ENCODE data around the gene F10. TPM values are rescaled to one million over a fixed set of nuclear protein-coding genes. Genes with fewer than 3 reads are reported as not detected.

Gene F10
- total and polyA plus RNA-seq, 9 of the 15 experiments (the other 6 are each of a cell fraction or from before 2014, with no cell fraction given): 0.04 to 0.09 (median 0.07) TPM; not detected in 5

DNA sequence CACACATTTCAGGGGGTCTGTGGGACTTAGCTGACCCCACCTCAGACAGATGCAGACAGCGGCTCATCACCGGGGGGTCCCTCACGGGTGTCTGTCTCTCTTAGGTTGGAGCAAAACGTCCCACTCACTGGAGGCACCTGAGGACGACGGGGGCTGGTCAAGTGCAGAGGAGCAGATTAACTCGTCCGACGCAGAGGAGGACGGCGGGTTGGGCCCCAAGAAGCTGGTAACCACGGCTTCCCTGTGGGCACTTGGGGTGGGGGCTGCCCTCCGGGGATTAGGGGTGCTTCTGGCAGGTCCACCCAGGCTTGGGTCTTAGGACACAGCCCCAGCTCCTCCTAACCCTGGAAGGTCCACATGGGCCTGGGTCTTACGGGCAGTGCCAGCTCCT lies 28.2 kb upstream of the F10 start (continued):
- TF ChIP-seq, protein P1, sequence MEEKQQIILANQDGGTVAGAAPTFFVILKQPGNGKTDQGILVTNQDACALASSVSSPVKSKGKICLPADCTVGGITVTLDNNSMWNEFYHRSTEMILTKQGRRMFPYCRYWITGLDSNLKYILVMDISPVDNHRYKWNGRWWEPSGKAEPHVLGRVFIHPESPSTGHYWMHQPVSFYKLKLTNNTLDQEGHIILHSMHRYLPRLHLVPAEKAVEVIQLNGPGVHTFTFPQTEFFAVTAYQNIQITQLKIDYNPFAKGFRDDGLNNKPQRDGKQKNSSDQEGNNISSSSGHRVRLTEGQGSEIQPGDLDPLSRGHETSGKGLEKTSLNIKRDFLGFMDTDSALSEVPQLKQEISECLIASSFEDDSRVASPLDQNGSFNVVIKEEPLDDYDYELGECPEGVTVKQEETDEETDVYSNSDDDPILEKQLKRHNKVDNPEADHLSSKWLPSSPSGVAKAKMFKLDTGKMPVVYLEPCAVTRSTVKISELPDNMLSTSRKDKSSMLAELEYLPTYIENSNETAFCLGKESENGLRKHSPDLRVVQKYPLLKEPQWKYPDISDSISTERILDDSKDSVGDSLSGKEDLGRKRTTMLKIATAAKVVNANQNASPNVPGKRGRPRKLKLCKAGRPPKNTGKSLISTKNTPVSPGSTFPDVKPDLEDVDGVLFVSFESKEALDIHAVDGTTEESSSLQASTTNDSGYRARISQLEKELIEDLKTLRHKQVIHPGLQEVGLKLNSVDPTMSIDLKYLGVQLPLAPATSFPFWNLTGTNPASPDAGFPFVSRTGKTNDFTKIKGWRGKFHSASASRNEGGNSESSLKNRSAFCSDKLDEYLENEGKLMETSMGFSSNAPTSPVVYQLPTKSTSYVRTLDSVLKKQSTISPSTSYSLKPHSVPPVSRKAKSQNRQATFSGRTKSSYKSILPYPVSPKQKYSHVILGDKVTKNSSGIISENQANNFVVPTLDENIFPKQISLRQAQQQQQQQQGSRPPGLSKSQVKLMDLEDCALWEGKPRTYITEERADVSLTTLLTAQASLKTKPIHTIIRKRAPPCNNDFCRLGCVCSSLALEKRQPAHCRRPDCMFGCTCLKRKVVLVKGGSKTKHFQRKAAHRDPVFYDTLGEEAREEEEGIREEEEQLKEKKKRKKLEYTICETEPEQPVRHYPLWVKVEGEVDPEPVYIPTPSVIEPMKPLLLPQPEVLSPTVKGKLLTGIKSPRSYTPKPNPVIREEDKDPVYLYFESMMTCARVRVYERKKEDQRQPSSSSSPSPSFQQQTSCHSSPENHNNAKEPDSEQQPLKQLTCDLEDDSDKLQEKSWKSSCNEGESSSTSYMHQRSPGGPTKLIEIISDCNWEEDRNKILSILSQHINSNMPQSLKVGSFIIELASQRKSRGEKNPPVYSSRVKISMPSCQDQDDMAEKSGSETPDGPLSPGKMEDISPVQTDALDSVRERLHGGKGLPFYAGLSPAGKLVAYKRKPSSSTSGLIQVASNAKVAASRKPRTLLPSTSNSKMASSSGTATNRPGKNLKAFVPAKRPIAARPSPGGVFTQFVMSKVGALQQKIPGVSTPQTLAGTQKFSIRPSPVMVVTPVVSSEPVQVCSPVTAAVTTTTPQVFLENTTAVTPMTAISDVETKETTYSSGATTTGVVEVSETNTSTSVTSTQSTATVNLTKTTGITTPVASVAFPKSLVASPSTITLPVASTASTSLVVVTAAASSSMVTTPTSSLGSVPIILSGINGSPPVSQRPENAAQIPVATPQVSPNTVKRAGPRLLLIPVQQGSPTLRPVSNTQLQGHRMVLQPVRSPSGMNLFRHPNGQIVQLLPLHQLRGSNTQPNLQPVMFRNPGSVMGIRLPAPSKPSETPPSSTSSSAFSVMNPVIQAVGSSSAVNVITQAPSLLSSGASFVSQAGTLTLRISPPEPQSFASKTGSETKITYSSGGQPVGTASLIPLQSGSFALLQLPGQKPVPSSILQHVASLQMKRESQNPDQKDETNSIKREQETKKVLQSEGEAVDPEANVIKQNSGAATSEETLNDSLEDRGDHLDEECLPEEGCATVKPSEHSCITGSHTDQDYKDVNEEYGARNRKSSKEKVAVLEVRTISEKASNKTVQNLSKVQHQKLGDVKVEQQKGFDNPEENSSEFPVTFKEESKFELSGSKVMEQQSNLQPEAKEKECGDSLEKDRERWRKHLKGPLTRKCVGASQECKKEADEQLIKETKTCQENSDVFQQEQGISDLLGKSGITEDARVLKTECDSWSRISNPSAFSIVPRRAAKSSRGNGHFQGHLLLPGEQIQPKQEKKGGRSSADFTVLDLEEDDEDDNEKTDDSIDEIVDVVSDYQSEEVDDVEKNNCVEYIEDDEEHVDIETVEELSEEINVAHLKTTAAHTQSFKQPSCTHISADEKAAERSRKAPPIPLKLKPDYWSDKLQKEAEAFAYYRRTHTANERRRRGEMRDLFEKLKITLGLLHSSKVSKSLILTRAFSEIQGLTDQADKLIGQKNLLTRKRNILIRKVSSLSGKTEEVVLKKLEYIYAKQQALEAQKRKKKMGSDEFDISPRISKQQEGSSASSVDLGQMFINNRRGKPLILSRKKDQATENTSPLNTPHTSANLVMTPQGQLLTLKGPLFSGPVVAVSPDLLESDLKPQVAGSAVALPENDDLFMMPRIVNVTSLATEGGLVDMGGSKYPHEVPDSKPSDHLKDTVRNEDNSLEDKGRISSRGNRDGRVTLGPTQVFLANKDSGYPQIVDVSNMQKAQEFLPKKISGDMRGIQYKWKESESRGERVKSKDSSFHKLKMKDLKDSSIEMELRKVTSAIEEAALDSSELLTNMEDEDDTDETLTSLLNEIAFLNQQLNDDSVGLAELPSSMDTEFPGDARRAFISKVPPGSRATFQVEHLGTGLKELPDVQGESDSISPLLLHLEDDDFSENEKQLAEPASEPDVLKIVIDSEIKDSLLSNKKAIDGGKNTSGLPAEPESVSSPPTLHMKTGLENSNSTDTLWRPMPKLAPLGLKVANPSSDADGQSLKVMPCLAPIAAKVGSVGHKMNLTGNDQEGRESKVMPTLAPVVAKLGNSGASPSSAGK (IDR thresholded peaks at IDR 0.05): no peak
- TF ChIP-seq TBP (optimal IDR thresholded peaks at IDR 0.05; ENCODE audit: low read depth, low read length) (no peak), ZNF23 (CRISPR knock-in tag; IDR thresholded peaks at IDR 0.05) (no peak), ESRRA (IDR thresholded peaks at IDR 0.05; ENCODE audit: borderline replicate concordance, low read depth) (no peak)

Measured in K562 (cell line).